GM23248 (cell line): ENCODE data around the gene MPND.

Experiments used
- EZH2 ChIP-seq: fragments of 200-600 bp; sonication (generic); IDR thresholded peaks from 2 replicates; pipeline ENCODE4 v1.6.1; 2018; ENCODE audit warnings: antibody characterized with exemption, mild to moderate bottlenecking; ENCODE audit not compliant: insufficient read depth, poor library complexity, severe bottlenecking
- EZH2phosphoT487 ChIP-seq: fragments of 200-600 bp; sonication (generic); IDR thresholded peaks from 2 replicates; pipeline ENCODE4 v1.6.1; 2018; ENCODE audit warnings: antibody characterized with exemption, moderate library complexity, mild to moderate bottlenecking, low read depth; ENCODE audit not compliant: insufficient read depth

GRCh38 chr19:4337906-4338440 is 5.4 kb upstream of the MPND start:
- TF ChIP-seq EZH2phosphoT487 (no peak), EZH2 (no peak)
